Endothelial cell of umbilical vein (primary cell): ENCODE data around the gene HIC1. TPM values are rescaled to one million over a fixed set of nuclear protein-coding genes. Genes with fewer than 3 reads are reported as not detected.

ENCODE experiments used
- BruUV-seq: library from RNA; stranded (reverse); fragments of 400-500 nt; replicated peaks from 2 replicates; lab custom pipeline; 2021; lab: Mats Ljungman, UMichigan
- CTCF ChIA-PET: fragments of 300-600, 350-600 bp; sonication (Branson Sonifier 250); formaldehyde crosslinking; loops from one replicate; lab custom pipeline; 2021; ENCODE audit warnings: antibody characterized with exemption, inconsistent platforms; lab: Charles Lee
- POLR2A ChIA-PET: fragments of 300-600, 350-600 bp; sonication (Branson Sonifier 250); formaldehyde crosslinking; loops from one replicate; lab custom pipeline; 2021; ENCODE audit warnings: antibody characterized with exemption, inconsistent platforms; lab: Charles Lee
- DNase-seq: peaks from one replicate; pipeline ENCODE4 v3.0.0-alpha.2; 2011; ENCODE audit warnings: low read depth, low spot score
- FAIRE-seq: peaks from 2 replicates; lab custom pipeline; 2011; peaks lifted over from hg19 to GRCh38; lab: Jason Lieb, UNC
- H2AFZ ChIP-seq: 2 replicates; pipeline ENCODE4 v1.6.0; 2012; ENCODE audit warnings: low read depth, low read length, control low read depth, inconsistent platforms
- H3K27ac ChIP-seq: 2 replicates; pipeline ENCODE4 v1.5.1; 2011; ENCODE audit warnings: low read depth, mild to moderate bottlenecking, control low read depth, low read length, moderate library complexity; ENCODE audit not compliant: insufficient read depth
- H3K27me3 ChIP-seq, 2 experiments: 2 replicates each; pipeline versions ENCODE4 v1.6.0 to v1.6.1; 2011; ENCODE audit warnings: low read length in 2 of 2, mixed read lengths in 1 of 2; ENCODE audit not compliant: control insufficient read depth in 2 of 2, insufficient read depth in 2 of 2
- H3K36me3 ChIP-seq, 2 experiments: 2 replicates in 1 of 2; 3 replicates in 1 of 2; pipeline ENCODE4 v1.5.1; 2011; ENCODE audit warnings: low read length in 2 of 2, mild to moderate bottlenecking in 1 of 2, moderate library complexity in 1 of 2; ENCODE audit not compliant: control insufficient read depth in 2 of 2, insufficient read depth in 2 of 2; ENCODE audit errors: extremely low read depth in 1 of 2
- H3K4me1 ChIP-seq: 3 replicates; pipeline ENCODE4 v1.5.1; 2011; ENCODE audit warnings: mild to moderate bottlenecking, low read length; ENCODE audit not compliant: control insufficient read depth, insufficient read depth; ENCODE audit errors: extremely low read depth
- H3K4me2 ChIP-seq: 2 replicates; pipeline ENCODE4 v1.6.1; 2011; ENCODE audit warnings: low read length, control low read depth, mixed read lengths; ENCODE audit not compliant: insufficient read depth
- H3K4me3 ChIP-seq, 3 experiments: fragments of 200-600 bp in 1 of 3; sonication (generic), shearing (Covaris generic) in 1 of 3; replicated peaks in 1 of 3; 2 replicates each; pipeline ENCODE4 v1.5.1; 2011 to 2016; ENCODE audit warnings: control low read depth in 3 of 3, low read length in 3 of 3, mild to moderate bottlenecking in 2 of 3, inconsistent platforms in 1 of 3, low read depth in 1 of 3, moderate library complexity in 1 of 3; ENCODE audit not compliant: insufficient read depth in 1 of 3
- H3K79me2 ChIP-seq: 2 replicates; pipeline ENCODE4 v1.6.0; 2012; ENCODE audit warnings: low read length, inconsistent platforms; ENCODE audit not compliant: control insufficient read depth, insufficient read depth
- H3K9ac ChIP-seq: replicated peaks from 2 replicates; pipeline ENCODE3; 2011; ENCODE audit warnings: low read length, control low read depth; ENCODE audit not compliant: insufficient read depth; ENCODE audit errors: extremely low read depth
- H3K9me1 ChIP-seq: replicated peaks from 3 replicates; pipeline ENCODE4 v1.6.0; 2011; ENCODE audit warnings: mild to moderate bottlenecking, low read length; ENCODE audit not compliant: control insufficient read depth, insufficient read depth; ENCODE audit errors: extremely low read depth
- H3K9me3 ChIP-seq: replicated peaks from 2 replicates; pipeline ENCODE4 v1.5.1; 2012; ENCODE audit warnings: low read length, inconsistent platforms; ENCODE audit not compliant: control insufficient read depth, insufficient read depth
- H4K20me1 ChIP-seq: replicated peaks from 2 replicates; pipeline ENCODE3; 2011; ENCODE audit warnings: mild to moderate bottlenecking, low read length; ENCODE audit not compliant: control insufficient read depth, insufficient read depth; ENCODE audit errors: extremely low read depth
- CTCF ChIP-seq, 2 donors: IDR thresholded peaks; 1 replicate in 1 of 2; 2 replicates in 1 of 2; pipeline ENCODE4 v1.5.1; 2011; ENCODE audit warnings: low read length in 2 of 2, mild to moderate bottlenecking in 2 of 2, moderate library complexity in 2 of 2, control low read depth in 1 of 2, inconsistent platforms in 1 of 2, low read depth in 1 of 2; ENCODE audit not compliant: insufficient read depth in 1 of 2; ENCODE audit errors: extremely low read depth in 1 of 2
- EZH2 ChIP-seq: IDR thresholded peaks from 2 replicates; pipeline ENCODE4 v1.6.1; 2012; ENCODE audit warnings: borderline replicate concordance, low read depth, mild to moderate bottlenecking, moderate library complexity, low read length, inconsistent platforms; ENCODE audit not compliant: severe bottlenecking
- MYC ChIP-seq: IDR thresholded peaks from one replicate; pipeline ENCODE4 v1.6.1; 2011; ENCODE audit warnings: mild to moderate bottlenecking, low read depth, low read length
- POLR2A ChIP-seq: IDR thresholded peaks from 2 replicates; pipeline ENCODE4 v1.6.1; 2012; ENCODE audit warnings: low read depth, mild to moderate bottlenecking, control low read depth, low read length
- POLR2AphosphoS5 ChIP-seq: IDR thresholded peaks from 2 replicates; pipeline ENCODE4 v1.6.1; 2012; ENCODE audit warnings: low read depth, mild to moderate bottlenecking, control low read depth, low read length, moderate library complexity; ENCODE audit not compliant: insufficient read depth
- dilution Hi-C: fragments of 300-500 bp; cut with MboI; formaldehyde crosslinking; loops from one replicate; pipeline ENCODE4 v1.15.0; 2019; ENCODE audit warnings: low sequenced_read_pairs; ENCODE audit not compliant: extremely low pct_ligation_motif_present
- intact Hi-C: fragments of 100-400 bp; cut with micrococcal nuclease; formaldehyde crosslinking; loops from one replicate; pipeline ENCODE4 v1.10.0; 2022
- polyA plus RNA-seq, 4 experiments: library from polyadenylated mRNA; depleted of rRNA in 3 of 4; stranded (reverse) in 3 of 4; unstranded in 1 of 4; fragments of >200 nt; gene quantifications; 2 replicates each; pipeline versions ENCODE4 v1.2.1 to v1.2.3, GENCODE V29; 2011 to 2012; ENCODE audit warnings: missing spikeins in 1 of 4
- total RNA-seq: library from RNA; stranded (reverse); gene quantifications from 2 replicates; pipeline ENCODE4 v1.2.3, GENCODE V29; 2021

The HIC1 gene
- total and polyA plus RNA-seq, 2 donors (not counting 3 experiments of a cell fraction or from before 2014, with no cell fraction given) = 18.2 to 35.5 TPM

- H3K9me1 ChIP-seq = no peaks in the 10 kb centered on the region
- POLR2A ChIA-PET = no interaction called here
- CTCF ChIA-PET = interaction anchor here (1.0 to 9.2 kb wide), 8 partner anchors 8 to 161 kb away, joined by 3 to 76 read pairs (median 6); partner anchors contain the start of gene HIC1
- no peaks in the 10 kb centered on the region for H3K79me2 ChIP-seq
- no peak overlapping the region for H3K4me3 ChIP-seq
- H3K27ac ChIP-seq = peak overlapping the region; percentile 86
- peak; percentile 37 for DNase-seq
- H3K4me1 ChIP-seq = peaks cover 47% of the 10 kb centered on the region
- H3K9ac ChIP-seq = peak overlapping the region; percentile 54
- FAIRE-seq = no peak
- dilution Hi-C loops (no loop called here), intact Hi-C loops (no loop called here)
- H4K20me1 ChIP-seq = no peaks in the 10 kb centered on the region
- H2AFZ ChIP-seq = no peak overlapping the region
- no peaks in the 10 kb centered on the region for H3K27me3 ChIP-seq
- BruUV-seq = no TSS peak
- H3K9me3 ChIP-seq = no peaks in the 10 kb centered on the region
- H3K4me2 ChIP-seq = no peak overlapping the region
- peaks cover 3 to 13% of the 10 kb centered on the region in 2 experiments for H3K36me3 ChIP-seq
- TF ChIP-seq POLR2AphosphoS5 (no peak), POLR2A (no peak), MYC (no peak), CTCF (IDR thresholded peaks at IDR 0.05; ENCODE audit: extremely low read depth in 1 of 2, insufficient read depth in 1 of 2, low read depth in 1 of 2, low read length in 2 of 2) (no peak), EZH2 (no peak)
These were observed 28.7 kb downstream of the HIC1 start for GRCh38 chr17:2083613-2084035.
